Measurements from ENCODE around the gene TMEM18.

TMEM18 gene

GRCh38 chr2:672606-672905 is 4.7 kb downstream of the TMEM18 start:
- DNase-seq (ENCODE audit: low read depth): no peak

GRCh38 chr2:671787-672605 is 5.2 kb downstream of the TMEM18 start:
- no peak for DNase-seq (ENCODE audit: low read depth)

GRCh38 chr2:671072-671471 is 6.1 kb downstream of the TMEM18 start:
- DNase-seq (ENCODE audit: low read depth): no peak

GRCh38 chr2:670637-671036 is 6.6 kb downstream of the TMEM18 start:
- DNase-seq (ENCODE audit: low read depth): no peak

GRCh38 chr2:669323-669722 is 7.9 kb downstream of the TMEM18 start:
- no peak for DNase-seq (ENCODE audit: low read depth)

- no peak for DNase-seq (ENCODE audit: low read depth)
Observed at GRCh38 chr2:668000-668398, 9.2 kb downstream of the TMEM18 start.

GRCh38 chr2:667332-667999 is 9.7 kb downstream of the TMEM18 start:
- no peak for DNase-seq (ENCODE audit: low read depth)

GRCh38 chr2:666441-666840 is 10.8 kb downstream of the TMEM18 start:
- no peak for DNase-seq (ENCODE audit: low read depth)

- no peak for DNase-seq (ENCODE audit: low read depth)
Observed at GRCh38 chr2:665340-666073, 11.7 kb downstream of the TMEM18 start.

- no peak for DNase-seq (ENCODE audit: low read depth)
Observed at GRCh38 chr2:664063-664462, 13.1 kb downstream of the TMEM18 start.

GRCh38 chr2:663221-663620 is 14.0 kb downstream of the TMEM18 start:
- no peak for DNase-seq (ENCODE audit: low read depth)

- no peak for DNase-seq (ENCODE audit: low read depth)
Observed at GRCh38 chr2:661360-661635, 15.9 kb downstream of the TMEM18 start.

GRCh38 chr2:660586-661359 is 16.4 kb downstream of the TMEM18 start:
- DNase-seq (ENCODE audit: low read depth): no peak

- no peak for DNase-seq (ENCODE audit: low read depth)
Observed at GRCh38 chr2:660029-660428, 17.2 kb downstream of the TMEM18 start.

GRCh38 chr2:658426-658825 is 18.8 kb downstream of the TMEM18 start:
- DNase-seq (ENCODE audit: low read depth): no peak

GRCh38 chr2:657766-658165 is 19.4 kb downstream of the TMEM18 start:
- DNase-seq (ENCODE audit: low read depth): no peak

GRCh38 chr2:656676-657075 is 20.5 kb downstream of the TMEM18 start:
- DNase-seq (ENCODE audit: low read depth): no peak

- no peak for DNase-seq (ENCODE audit: low read depth)
Observed at GRCh38 chr2:655626-656025, 21.6 kb downstream of the TMEM18 start.

GRCh38 chr2:654896-655295 is 22.3 kb downstream of the TMEM18 start:
- no peak for DNase-seq (ENCODE audit: low read depth)

GRCh38 chr2:653645-654425 is 23.4 kb downstream of the TMEM18 start:
- DNase-seq (ENCODE audit: low read depth): no peak

- DNase-seq (ENCODE audit: low read depth): no peak
Observed at GRCh38 chr2:652881-653480, 24.2 kb downstream of the TMEM18 start.

All from GM04503 (cell line).